GM21723 (cell line): ENCODE measurements around the gene CCDC12.

ENCODE experiments used
- ATAC-seq: cut with Tn5 transposase; IDR thresholded peaks from one replicate; pipeline ENCODE4 v1.9.1; 2021; ENCODE audit warnings: mild to moderate bottlenecking, moderate library complexity; ENCODE audit not compliant: unreplicated experiment

Gene CCDC12

DNA sequence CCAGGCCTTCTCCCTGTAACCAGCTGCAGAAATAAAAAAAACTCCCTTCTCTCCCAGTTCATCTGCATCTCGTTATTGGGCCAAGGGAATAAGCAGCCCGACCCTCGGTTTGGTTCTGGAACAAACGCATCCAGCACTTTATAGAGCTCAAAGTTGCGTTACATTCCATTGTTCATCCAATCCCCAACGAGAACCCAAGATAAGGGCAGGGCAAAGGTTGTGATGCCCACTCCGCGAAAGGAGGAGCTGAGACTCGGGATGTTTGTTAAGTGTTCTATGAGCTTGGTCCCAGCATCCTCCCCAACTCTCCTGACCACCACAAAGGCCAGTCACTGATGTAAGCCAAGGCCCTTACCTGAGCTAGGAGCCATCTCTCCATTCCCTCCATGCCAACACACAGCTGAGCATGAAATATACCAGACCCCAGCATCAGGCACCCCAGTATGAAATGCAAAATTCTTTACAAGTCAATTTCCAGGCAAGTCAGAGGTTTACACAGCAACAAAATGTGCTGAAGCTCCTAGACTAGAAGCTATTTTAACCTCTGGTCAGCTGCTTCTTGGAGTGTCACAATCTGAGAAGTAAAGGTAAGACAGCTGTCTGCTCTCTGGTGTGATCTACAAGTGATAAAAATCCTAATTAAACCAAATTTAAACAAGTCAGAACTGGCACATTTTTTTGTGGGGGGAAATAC, 17.9 kb downstream of the CCDC12 start:
- ATAC-seq = no peak

DNA sequence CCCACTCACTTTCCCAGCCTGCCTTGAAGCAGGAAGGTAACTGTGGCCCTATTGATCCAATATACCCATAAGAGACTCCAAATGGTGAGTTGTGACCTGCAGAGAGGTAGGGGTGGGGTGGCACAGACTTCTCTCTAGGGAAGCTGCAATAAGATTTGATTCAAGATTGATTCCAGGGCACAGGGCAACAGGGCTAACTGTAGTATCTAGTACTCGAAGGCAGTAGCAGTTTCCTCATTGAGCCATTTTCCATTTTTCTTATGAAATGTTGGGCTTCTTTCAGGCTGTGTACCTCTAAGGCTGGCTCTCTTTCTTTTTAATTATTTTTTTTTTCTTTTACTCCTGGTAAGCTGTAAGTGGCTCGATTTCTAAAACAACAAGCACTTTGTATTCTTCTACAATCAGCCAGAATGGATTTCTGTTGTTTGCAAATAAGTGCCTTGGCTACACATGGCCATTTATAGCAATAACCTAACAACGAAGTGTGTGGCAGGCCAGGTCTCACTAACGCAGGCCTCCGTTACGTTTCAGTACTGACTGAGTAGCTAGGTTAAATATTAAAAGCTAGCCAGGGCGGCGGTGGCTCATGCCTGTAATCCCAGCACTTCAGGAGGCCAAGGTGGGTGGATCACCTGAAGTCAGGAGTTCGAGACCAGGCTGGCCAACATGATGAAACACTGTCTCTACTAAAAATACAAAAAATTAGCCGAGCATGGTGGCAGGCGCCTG, 19.3 kb downstream of the CCDC12 start:
- no peak for ATAC-seq

DNA sequence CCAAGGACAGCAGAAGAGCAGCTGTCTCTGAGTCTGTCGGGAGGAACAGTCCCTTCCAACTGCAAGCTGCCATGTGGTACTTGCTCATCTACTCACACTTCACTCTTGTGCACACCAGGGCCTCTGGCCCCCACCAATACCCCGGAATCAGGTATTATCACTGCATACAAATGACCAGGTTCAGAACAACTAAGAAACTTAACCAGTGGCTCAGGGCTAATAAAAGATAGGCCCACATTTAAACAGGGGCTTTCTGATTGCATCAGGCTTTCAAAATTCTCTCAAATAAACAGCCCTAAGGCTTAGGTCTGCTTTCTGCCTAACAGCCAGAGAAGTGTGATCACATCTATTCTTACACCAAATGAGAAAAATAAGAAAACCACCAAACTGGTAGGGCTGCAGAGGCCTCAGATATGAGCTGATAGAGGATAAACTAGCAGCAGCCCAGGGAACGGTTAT, 20.7 kb downstream of the CCDC12 start:
- peak; percentile 33 for ATAC-seq

DNA sequence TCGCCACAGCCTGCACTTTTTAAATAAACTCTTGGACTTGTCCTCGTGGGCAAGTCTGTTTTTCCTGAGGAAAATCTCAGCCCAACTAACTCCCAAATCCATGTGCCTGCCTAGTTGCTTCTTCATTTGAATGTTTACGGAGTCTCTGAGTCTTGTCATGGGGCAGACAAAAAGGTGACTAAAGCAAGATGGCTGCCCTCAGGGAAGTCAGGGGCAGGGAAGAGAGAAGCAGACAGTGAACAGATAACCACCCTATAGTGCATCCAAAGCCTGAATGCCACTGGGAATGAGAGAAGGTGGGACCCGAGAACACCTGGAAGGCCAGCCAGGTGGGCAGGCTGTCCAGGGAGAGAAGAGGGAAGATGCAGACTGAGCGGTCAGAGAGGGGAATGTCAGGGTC, 21.4 kb downstream of the CCDC12 start:
- no peak for ATAC-seq

DNA sequence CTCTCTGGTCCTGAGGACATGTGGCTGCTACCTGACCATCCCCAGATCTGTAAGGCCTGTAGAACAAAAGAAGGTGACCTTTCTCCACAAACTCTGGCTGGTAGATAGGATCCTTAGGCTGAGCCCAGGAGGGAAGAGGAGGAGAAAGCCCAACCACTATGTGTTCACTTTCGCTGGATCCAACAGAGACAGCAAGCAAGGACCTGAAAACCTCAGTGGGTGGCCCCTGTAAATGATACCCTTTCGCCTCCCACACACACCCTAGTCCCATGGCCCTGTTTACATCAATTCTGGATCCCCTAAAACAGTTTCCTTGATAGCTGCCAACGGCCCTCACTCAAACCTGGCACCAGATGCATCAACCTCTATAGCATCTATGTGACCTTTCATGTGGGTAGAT, 22.4 kb downstream of the CCDC12 start:
- ATAC-seq = no peak

DNA sequence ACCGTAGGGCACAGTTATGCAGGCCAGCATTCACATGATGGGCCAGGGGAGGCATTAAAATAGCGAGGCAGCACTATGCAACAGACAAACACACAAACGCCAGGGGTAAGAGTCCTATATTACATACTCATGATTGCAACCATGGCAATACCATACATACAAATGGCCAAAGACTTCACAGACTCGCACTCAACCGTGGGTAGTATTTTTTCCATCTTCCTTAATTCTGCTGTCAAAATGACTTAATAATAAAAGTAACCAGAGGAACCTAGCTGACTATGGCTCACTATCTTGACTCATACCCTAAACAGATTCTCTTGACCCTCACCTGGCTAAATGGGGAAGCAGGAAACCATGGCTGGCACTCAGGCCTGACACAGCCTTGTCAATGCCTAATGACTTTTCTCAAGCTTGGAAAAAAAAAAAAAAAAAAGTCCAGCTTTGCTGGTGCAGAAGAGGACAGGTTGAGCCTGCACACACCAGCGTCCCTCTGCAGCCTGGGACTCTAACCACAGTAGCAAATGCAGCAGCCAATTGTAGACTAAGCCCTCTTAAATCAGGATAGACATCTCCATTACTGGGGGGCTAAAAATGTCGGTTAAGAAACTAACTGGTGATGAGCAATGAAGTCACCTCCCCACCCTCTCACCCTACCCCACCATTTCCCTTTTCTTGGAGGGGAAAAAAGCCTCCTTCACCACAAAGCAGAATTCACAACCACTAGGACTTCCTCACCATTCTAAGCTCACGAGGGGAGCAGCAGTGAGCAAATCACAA, 23.1 kb downstream of the CCDC12 start:
- ATAC-seq = no peak

DNA sequence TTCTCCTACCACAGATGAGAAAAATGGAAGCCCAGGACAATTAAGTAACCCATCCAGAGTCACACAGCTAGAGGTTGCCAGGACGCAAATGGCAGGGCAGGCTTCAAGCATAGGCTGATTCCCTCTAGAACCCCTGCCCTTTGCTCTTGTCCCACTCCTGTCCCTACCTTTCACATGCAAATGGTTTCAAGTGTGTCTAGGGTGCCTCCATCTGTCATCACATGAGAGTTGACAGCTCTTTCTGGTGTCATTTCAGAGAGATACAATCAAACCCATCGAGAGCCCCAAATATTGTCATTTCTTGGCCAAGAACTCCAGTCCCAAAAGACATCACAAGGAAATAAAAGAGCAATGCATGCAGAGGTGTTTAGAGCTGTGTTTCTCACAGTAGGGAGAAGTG, 23.7 kb downstream of the CCDC12 start:
- no peak for ATAC-seq

DNA sequence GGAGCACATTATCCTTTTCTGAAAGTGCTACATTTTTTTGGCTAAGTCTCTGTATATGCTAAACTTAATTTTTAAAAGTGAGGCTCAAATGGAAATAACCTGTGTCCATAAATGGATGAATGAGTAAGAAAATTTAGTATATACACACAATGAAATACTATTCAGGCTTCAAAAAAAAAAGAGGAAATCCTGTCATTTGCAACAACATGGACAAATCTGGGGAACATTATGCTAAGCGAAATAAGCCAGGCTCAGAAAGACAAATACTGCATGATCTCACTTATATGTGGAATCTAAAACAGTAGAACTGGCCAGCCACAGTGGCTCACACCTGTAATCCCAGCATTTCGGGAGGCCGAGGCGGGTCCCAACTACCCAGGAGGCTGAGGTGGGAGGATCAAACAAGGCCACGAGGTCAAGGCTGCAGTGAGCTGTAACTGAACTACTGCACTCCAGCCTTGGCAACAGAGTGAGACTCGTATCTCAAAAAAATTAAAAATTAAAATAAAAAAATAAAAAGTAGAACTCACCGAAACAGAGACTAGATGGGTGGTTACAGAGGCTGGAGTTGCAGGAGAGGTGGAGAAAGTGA, 25.8 kb downstream of the CCDC12 start:
- ATAC-seq = no peak

DNA sequence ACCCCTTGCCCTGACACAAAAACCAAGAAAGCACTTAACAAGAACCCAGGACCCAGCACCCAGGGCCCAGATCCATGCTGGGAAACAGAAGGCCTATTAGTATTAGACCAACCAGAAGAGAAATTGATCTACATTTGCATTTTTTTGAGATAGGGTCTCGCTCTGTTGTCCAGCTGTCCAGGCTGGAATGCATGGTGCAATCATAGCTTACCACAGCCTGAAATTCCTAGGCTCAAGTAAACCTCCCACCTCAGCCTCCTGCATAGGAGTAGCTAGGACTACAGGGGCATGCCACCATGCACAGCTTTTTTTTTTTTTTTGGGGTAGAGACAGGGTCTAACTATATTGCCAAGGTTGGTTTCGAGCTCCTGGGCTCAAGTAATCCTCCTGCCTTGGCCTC, 26.4 kb downstream of the CCDC12 start:
- ATAC-seq = no peak

DNA sequence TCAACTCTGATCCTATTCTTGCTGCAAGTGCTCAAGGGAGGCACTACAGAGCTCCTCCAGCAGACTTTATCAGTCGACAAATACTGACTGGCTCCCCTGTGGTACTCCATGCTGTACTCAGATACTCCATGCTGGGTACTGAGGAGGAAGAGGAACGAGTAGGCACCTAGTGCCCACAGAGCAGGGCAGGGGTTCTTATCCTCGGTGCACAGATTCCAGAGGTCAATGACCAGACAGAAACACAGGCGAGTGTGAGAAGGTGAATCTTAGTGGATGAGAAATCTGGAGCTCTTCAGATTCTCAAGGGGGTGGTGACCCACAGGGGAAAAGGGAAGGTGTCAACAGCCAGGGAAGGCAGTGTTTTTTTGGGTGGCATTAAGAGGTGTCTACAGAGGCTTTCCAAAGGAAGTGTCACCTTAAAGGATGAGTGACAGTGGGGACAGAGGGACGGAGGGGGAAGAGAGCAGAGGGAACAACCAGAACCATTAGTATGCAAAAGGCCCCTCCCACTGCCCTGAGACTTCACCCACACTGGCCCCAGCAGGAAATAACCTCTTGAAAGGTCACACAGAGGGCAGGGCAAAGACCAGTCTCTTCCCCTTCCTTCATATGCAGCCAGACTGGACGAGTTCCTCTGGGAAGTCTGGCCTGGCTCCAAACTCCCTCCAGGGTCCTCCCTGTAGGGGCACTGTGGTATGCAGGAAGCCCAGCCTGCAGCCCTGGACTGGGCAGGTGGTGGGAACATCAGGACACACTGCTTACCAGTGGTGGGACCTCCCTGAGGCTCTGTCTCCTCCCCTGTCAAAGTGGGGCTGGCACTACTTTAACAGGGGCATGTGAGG, 27.5 kb downstream of the CCDC12 start:
- peak; percentile 46 for ATAC-seq

DNA sequence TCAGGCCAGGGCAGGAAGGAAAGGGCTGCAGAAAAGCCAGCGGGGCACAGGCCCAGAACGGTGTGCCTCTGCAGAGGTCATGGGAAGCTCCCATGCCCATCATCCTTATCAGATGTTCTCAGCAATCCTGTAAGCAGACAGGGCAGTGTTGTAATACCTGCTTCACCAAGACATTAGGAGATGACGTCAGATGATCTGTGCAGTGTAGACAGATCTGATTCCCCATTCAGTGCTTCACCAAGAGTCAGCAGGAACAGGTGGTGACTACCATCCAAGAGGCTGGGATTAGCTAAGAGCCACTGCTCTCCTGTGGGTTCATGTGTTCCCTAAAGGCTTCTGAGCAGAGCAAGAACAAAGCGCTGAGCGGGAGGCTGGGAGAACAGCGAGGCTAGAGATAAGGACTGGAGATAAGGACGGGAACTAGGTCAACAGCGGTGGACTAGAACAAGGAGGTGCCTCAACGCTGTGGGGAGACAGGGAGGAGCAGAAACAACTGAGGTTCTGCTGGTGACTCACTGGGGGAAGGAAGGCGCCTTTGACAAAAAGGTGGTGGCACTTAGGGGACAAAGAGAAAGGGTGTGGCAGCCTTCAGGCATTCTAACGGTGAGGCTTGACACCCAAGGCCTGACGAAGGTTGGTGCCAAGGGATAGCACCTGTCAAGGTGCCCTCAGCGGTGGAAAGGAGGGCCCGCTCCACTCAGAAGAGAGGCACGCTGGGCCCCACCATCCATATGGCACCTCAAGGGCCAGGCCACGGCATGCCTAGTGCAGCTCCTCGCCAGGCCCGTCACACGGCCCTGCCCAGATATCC, 28.4 kb downstream of the CCDC12 start:
- no peak for ATAC-seq

DNA sequence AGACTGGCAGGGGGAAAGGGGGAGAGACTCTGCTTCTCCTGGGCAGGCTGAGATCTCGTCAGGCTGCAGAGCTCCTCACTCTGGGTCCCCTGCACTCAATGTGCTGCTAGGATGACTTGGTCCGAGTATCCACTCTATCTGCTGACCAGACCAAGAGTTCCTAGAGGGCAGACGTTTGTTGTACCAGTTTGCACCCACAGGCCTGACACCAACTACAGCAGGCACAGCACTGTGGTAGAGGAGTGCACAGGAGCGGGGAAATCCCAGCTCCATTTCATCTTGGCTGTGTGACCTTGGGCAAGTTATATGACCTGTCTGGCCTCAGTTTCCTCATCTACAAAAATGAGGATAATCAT, 29.0 kb downstream of the CCDC12 start:
- no peak for ATAC-seq

DNA sequence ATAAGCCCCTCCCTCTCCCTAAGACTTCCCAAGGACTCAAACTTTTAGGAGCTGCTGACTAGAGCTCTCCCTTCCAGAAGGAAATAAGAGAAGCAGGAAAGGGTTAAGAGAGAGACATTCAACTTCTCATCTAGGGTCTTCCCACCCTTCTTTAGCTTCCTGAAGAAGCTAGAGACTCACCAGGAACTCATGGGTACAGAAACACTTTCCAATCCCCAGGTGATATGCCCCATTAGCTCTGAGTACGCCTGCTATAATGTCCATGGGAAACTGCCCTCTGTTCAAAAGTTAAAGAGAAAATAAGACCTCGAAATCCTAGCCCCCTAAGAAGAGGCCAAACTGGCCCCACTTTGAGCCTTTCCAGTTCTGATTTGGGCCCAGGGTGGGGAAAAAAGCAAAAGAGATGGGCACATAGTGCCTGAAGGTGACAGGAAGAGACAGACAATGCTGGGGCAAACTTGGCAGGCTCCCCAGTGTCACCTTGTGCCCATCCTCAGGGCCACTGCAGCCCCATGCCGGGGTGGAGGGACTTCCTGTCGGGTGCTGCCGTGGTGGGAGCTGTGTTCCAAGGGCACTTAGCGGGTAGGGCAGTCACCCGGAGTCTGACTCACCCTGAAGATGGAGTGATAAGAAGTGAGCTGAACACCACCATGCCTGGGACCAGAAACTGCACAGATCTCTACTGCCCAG, 29.5 kb downstream of the CCDC12 start:
- ATAC-seq = no peak

DNA sequence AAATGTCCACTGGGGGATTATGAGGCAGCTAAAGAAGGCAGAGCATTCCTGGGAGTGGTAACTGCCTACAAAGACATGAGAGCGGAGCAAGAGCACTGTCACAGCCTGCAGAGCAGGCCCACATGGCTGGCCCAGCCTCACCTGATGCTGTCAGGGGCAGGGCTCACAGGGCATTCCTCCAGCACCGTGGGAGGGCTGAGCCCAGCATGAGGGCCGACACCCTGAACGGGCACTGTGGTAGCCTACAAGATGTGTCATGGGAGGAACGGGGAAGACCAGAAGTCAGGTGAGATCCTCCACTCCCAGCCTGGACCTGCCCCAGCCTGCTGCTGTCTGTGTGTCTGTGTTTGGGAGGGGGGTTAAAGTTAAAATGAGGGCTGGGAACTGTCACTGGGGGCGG, 30.1 kb downstream of the CCDC12 start:
- no peak for ATAC-seq

DNA sequence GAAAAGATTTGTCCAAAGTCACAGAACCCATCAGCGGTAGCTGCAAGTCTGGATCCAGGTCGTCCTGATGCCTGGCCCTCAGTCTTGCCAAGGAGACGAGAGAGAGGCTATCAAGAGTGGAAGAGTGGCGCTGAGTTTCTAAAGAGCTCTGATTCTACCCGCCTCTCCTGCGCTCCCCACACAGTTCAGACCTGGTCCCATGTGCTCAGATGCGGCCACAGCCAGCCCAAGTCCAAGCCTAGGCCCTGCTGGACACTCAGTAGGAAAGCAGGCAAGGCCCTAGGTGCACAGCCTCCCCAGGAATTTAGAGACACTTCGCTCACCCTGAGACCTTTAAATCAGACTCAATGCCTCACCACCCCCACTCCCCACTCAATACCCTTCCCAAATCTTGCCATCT, 32.4 kb downstream of the CCDC12 start:
- ATAC-seq = no peak

DNA sequence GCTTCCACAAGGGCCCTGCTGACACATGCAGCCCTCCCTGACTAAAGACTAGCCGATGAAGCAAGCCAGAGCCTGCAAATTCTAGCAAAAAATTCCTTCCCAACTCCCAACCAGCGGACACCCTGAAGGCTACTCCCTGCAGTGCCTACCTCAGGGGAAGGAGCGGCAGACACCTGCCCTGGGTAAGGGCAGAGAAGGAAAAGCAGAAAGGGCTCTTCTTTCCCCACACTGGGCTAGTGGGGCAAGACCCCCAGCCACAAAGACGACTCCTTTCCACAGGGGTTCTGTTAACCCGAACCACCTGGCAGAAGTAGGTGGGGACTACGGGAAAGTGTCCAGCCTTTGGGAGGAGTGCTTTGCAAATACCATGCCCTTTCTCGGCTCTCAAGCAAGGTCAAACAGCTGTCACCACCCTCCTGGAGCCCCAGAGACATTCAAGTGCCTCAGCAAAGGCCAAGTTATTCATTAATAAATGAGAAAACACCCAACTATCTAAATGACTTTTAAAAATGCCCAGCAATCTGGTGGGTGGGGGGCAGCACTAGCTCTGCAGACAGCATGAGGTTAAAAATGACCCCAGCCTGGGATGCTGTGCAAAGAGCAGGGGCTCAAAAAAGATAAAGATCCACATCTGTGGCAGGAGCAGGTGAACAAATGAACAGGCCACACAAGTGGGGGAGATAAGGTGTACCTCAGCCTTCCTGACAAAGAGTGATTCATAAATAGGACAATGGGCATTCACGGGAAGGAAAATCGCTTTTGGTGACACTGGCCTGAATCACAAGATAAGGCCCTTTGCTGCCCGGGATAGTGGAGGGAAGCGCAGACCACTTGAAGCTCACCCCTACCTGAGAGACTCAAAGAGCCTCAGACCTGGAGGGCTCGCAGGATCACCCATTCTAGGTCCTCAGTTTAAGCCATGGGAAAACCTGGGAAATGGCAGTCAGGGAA, 33.0 kb downstream of the CCDC12 start:
- ATAC-seq = no peak

DNA sequence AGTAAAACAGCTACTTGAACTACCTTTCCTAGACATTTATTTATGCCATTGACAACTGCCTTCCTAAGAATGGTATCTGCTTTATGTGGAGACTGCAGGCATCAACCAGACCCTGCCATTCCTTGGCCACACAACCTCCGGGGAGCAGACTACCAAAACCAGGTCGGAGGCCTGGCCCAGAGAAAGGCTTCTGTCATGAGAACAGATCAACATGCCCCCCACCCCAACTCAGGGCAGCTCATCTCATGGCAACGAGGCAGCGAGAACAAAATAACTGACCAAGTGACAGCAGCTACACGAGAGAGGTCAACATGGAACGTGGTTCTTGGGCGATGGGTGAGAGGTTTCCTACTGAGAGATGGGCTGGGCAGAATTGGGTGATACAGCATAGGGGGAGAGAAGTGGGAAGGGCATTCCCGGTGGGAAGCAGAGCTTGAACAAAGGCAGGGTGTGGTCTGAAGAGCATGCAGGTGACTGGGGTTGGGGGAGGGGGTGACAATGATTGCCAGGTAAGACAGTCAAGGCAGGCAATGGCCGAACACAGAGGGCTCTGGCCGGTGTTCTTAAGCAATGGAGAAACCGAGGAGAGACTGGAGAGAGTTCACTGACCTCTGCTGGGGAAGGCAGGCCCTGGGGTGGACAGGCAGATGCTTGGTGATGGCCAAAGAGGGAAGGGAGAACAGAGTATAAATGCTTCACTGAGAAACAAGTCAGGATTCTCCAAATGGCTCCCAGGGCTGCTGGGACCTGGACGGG, 33.9 kb downstream of the CCDC12 start:
- ATAC-seq = no peak
